ENCODE data around the gene FAM163B.
"Not testable (repeated sequence)": the region's sequence is repeated elsewhere in the genome, so short reads cannot be mapped to it uniquely, and the experiment has no call there.

The FAM163B gene

DNA sequence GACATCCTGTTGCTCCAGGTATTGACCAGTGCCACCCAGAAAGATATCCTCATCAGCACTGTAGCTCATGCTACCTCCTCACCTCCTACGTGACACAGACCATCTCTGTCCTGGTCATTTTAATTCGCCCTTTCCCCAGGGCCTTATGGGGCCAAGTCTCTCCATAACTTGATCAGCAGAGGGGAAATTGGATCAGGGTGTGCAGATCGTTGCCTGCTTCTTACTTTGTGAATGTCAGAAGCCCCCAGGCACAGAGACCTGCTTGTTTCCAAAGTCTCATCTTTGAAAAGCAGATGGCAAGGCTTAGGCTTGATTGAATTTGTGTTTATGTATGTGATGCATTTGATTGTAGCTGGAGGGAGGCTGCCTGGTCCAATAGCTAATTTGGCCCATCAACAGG lies 18.2 kb upstream of the FAM163B start:
- no peak for TF ChIP-seq CTCF (IDR thresholded peaks at IDR 0.05; ENCODE audit: low read depth, low read length)
- no peak overlapping the region for H3K4me3 ChIP-seq (ENCODE audit: low read depth, low read length)

DNA sequence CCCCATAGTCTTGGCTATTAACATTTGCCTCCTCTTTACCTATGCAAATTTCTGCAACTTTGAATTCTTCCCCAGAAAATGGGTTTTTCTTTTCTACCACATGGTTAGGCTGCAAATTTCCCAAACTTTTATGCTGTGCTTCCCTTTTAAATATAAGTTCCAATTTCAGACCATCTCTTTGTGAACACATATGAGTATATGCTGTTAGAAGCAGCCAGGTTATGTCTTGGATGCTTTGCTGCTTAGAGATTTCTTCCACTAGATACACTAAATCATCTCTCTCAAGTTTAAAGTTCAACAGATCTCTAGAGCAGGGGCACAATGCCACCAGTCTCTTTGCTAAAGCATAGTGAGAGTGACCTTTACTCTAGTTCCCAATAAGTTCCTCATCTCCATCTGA lies 16.8 kb upstream of the FAM163B start:
- not testable (repeated sequence) for H3K4me3 ChIP-seq (ENCODE audit: low read depth, low read length)

- no peak overlapping the region for H3K4me3 ChIP-seq (ENCODE audit: low read depth, low read length)
- no peak for TF ChIP-seq CTCF (IDR thresholded peaks at IDR 0.05; ENCODE audit: low read depth, low read length)
Measured at GRCh38 chr9:133622555-133622954, 13.4 kb upstream of the FAM163B start.

DNA sequence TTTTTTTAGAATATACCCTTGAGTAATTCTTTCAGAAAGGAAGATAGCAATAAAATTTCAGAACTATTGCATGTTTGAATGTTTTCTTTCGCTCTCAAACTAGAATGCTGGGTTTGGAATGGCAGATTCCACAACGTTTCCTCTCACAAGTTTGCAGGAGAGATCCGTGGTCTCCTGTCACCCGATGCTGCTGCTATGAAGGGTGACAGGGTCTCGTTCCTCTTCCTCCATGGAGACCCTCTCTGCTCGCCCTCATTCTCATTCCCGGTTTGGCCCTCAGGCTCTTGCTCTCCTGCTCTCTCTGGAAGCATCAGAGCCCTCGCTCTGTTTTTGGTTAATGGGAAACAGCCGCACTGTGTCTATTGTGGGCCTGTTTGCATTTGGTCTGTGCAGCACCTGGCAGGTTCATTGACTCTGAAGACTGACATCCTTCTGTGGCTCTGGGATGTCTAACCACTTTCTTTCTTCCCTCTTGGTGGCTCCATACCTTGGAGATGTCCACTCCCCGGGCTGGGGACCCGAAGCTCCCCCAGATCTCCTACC lies 12.6 kb upstream of the FAM163B start:
- TF ChIP-seq CTCF (IDR thresholded peaks at IDR 0.05; ENCODE audit: low read depth, low read length): no peak
- no peak overlapping the region for H3K4me3 ChIP-seq (ENCODE audit: low read depth, low read length)

- no peak for TF ChIP-seq CTCF (IDR thresholded peaks at IDR 0.05; ENCODE audit: low read depth, low read length)
- no peak overlapping the region for H3K4me3 ChIP-seq (ENCODE audit: low read depth, low read length)
Measured at GRCh38 chr9:133619791-133620190, 10.6 kb upstream of the FAM163B start.

GRCh38 chr9:133618726-133619125 lies 9.5 kb upstream of the FAM163B start:
- no peak for TF ChIP-seq CTCF (IDR thresholded peaks at IDR 0.05; ENCODE audit: low read depth, low read length)

DNA sequence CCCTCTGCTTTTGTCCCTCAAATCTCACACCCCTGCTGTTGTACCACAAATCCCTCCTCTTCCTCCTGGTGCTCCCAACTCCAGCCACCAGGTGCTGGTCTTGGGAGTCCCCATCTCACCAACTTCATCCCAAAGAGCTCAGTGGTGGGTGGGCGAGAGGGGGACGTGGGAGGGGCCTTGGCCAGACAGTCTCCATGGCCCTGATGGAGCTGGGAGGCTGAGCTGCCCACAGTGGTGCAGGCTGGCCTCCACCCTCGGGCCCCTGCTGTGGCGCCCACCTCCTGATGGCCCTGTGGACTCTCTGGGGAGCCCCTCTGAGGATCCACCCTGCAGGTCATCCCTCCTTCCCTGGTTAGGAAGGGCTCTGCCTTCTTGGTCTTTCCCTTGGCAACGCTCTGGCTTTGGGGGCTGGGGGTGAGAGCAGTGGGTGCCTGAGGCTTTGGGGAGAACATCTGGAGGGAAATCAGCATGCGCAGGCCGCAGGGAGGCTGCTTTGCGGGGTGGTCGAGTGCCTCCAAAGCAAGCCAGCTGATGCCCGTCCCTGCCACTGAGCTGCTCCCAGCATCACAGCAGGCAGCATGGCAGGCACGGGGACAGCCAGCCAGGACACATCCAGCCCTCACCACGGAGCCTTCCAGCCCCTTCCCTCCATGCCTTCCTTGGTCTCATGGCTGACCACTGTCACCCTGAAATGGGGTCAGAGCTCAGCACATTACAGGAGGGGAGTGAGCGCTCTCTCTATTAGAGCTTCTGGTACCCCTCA lies 7.6 kb upstream of the FAM163B start:
- no peak for TF ChIP-seq CTCF (IDR thresholded peaks at IDR 0.05; ENCODE audit: low read depth, low read length)
- H3K4me3 ChIP-seq (ENCODE audit: low read depth, low read length): no peak overlapping the region

More at GRCh38 chr9:133618726-133619125, 9.5 kb upstream of the FAM163B start:
- H3K4me3 ChIP-seq (ENCODE audit: low read depth, low read length): no peak overlapping the region

Measured in WI38 (cell line).